ENCODE data around the gene GMDS.

The GMDS gene

GRCh38 chr6:1773700-1774099 lies 471.7 kb downstream of the GMDS start:
- DNase-seq = no peak
- Histone ChIP-seq H3K4me2 (ENCODE audit: low read depth, low read length) (no peak overlapping the region), H3K9me2 (replicated peaks; ENCODE audit: insufficient read depth, low read length) (no peaks in the 10 kb centered on the region), H3K27me3 (replicated peaks; ENCODE audit: insufficient read depth, low read length) (no peaks in the 10 kb centered on the region), H2AFZ (ENCODE audit: low read length) (no peak overlapping the region), H3K79me2 (ENCODE audit: low read length) (no peaks in the 10 kb centered on the region), H4K20me1 (ENCODE audit: insufficient read depth, low read length) (no peaks in the 10 kb centered on the region), H3K9me3 (replicated peaks; ENCODE audit: insufficient read depth, low read length) (no peaks in the 10 kb centered on the region), H3K4me1 (ENCODE audit: low read length) (no peaks in the 10 kb centered on the region), H3K4me3 (ENCODE audit: low read length) (no peak overlapping the region), H3K9ac (ENCODE audit: low read length) (no peak overlapping the region), H3K27ac (ENCODE audit: low read length) (no peak overlapping the region), H3F3A (ENCODE audit: insufficient read depth, low read length) (no peaks in the 10 kb centered on the region), H3K36me3 (replicated peaks; ENCODE audit: insufficient read depth, low read length) (no peaks in the 10 kb centered on the region)
- TF ChIP-seq EZH2 (optimal IDR thresholded peaks at IDR 0.05; ENCODE audit: low read depth, low read length) (no peak), CTCF (IDR thresholded peaks at IDR 0.05; ENCODE audit: low read length) (no peak), EZH2phosphoT487 (IDR thresholded peaks at IDR 0.05; ENCODE audit: low read length) (no peak)

- H3K9ac ChIP-seq (ENCODE audit: low read length) = no peak overlapping the region
- H3K4me2 ChIP-seq (ENCODE audit: low read depth, low read length) = no peak overlapping the region
Measured at GRCh38 chr6:1770968-1771723, 474.3 kb downstream of the GMDS start.

GRCh38 chr6:1770435-1770843 lies 475.0 kb downstream of the GMDS start:
- H3K4me2 ChIP-seq (ENCODE audit: low read depth, low read length) = no peak overlapping the region
- no peaks in the 10 kb centered on the region for H3K27me3 ChIP-seq (replicated peaks; ENCODE audit: insufficient read depth, low read length)
- H4K20me1 ChIP-seq (ENCODE audit: insufficient read depth, low read length) = no peaks in the 10 kb centered on the region
- no peaks in the 10 kb centered on the region for H3K79me2 ChIP-seq (ENCODE audit: low read length)
- H3K9ac ChIP-seq (ENCODE audit: low read length) = no peak overlapping the region
- no peak for DNase-seq
- H3F3A ChIP-seq (ENCODE audit: insufficient read depth, low read length) = no peaks in the 10 kb centered on the region
- no peaks in the 10 kb centered on the region for H3K9me2 ChIP-seq (replicated peaks; ENCODE audit: insufficient read depth, low read length)
- peaks cover 14% of the 10 kb centered on the region for H3K4me1 ChIP-seq (ENCODE audit: low read length)
- no peaks in the 10 kb centered on the region for H3K9me3 ChIP-seq (replicated peaks; ENCODE audit: insufficient read depth, low read length)
- no peak overlapping the region for H3K4me3 ChIP-seq (ENCODE audit: low read length)
- no peak overlapping the region for H3K27ac ChIP-seq (ENCODE audit: low read length)
- H2AFZ ChIP-seq (ENCODE audit: low read length) = no peak overlapping the region
- TF ChIP-seq CTCF (IDR thresholded peaks at IDR 0.05; ENCODE audit: low read length) = no peak
- no peak for TF ChIP-seq EZH2 (optimal IDR thresholded peaks at IDR 0.05; ENCODE audit: low read depth, low read length)
- TF ChIP-seq EZH2phosphoT487 (IDR thresholded peaks at IDR 0.05; ENCODE audit: low read length) = no peak
- no peaks in the 10 kb centered on the region for H3K36me3 ChIP-seq (replicated peaks; ENCODE audit: insufficient read depth, low read length)

More at GRCh38 chr6:1770968-1771723, 474.3 kb downstream of the GMDS start:
- H2AFZ ChIP-seq (ENCODE audit: low read length) = no peak overlapping the region
- H3K4me1 ChIP-seq (ENCODE audit: low read length) = peaks cover 14% of the 10 kb centered on the region
- H4K20me1 ChIP-seq (ENCODE audit: insufficient read depth, low read length) = no peaks in the 10 kb centered on the region
- H3K36me3 ChIP-seq (replicated peaks; ENCODE audit: insufficient read depth, low read length) = no peaks in the 10 kb centered on the region
- H3K4me3 ChIP-seq (ENCODE audit: low read length) = no peak overlapping the region
- TF ChIP-seq EZH2phosphoT487 (IDR thresholded peaks at IDR 0.05; ENCODE audit: low read length) (no peak), CTCF (IDR thresholded peaks at IDR 0.05; ENCODE audit: low read length) (no peak), EZH2 (optimal IDR thresholded peaks at IDR 0.05; ENCODE audit: low read depth, low read length) (no peak)
- no peaks in the 10 kb centered on the region for H3K9me3 ChIP-seq (replicated peaks; ENCODE audit: insufficient read depth, low read length)
- no peaks in the 10 kb centered on the region for H3K27me3 ChIP-seq (replicated peaks; ENCODE audit: insufficient read depth, low read length)
- H3K9me2 ChIP-seq (replicated peaks; ENCODE audit: insufficient read depth, low read length) = no peaks in the 10 kb centered on the region
- H3F3A ChIP-seq (ENCODE audit: insufficient read depth, low read length) = no peaks in the 10 kb centered on the region
- DNase-seq = no peak
- H3K27ac ChIP-seq (ENCODE audit: low read length) = no peak overlapping the region
- no peaks in the 10 kb centered on the region for H3K79me2 ChIP-seq (ENCODE audit: low read length)
